HFF-Myc (cell line): ENCODE measurements around the gene ADORA3.

Experiments used
- DNase-seq: peaks from one replicate; pipeline ENCODE4 v3.0.0-alpha.2; 2011; ENCODE audit warnings: low read depth; ENCODE audit errors: extremely low read depth
- H3K4me3 ChIP-seq: replicated peaks from 2 replicates; pipeline ENCODE4 v1.5.1; 2011; ENCODE audit warnings: low read depth, mild to moderate bottlenecking, control low read depth, low read length
- CTCF ChIP-seq: IDR thresholded peaks from 2 replicates; pipeline ENCODE4 v1.5.1; 2012; ENCODE audit warnings: mild to moderate bottlenecking, low read depth, low read length, control low read depth; ENCODE audit errors: missing control alignments

ADORA3 gene

GRCh38 chr1:111452581-111452980, 50.9 kb downstream of the ADORA3 start:
- no peak for TF ChIP-seq CTCF
- H3K4me3 ChIP-seq = no peak overlapping the region
- no peak for DNase-seq

- DNase-seq = no peak
- TF ChIP-seq CTCF = no peak
Observed at GRCh38 chr1:111450185-111450584, 53.2 kb downstream of the ADORA3 start.

GRCh38 chr1:111449703-111450017, 53.8 kb downstream of the ADORA3 start:
- no peak for TF ChIP-seq CTCF
- no peak for DNase-seq
- peak overlapping the region; percentile 96 for H3K4me3 ChIP-seq

More at GRCh38 chr1:111450185-111450584, 53.2 kb downstream of the ADORA3 start:
- peak overlapping the region; percentile 96 for H3K4me3 ChIP-seq
